NCI-H2107 treated with DMSO at 0.1 percent for 48 hours (cell line): Measurements from ENCODE around the gene LTBP2.

Experiments
- DNase-seq: peaks from one replicate; lab custom pipeline; 2025; ENCODE audit not compliant: unreplicated experiment; lab: John Stamatoyannopoulos, UW

The LTBP2 gene

GRCh38 chr14:74532246-74532645 is 79.8 kb downstream of the LTBP2 start:
- no peak for DNase-seq

- DNase-seq = no peak
These were observed 80.6 kb downstream of the LTBP2 start for GRCh38 chr14:74531467-74531866.

- no peak for DNase-seq
These were observed 81.0 kb downstream of the LTBP2 start for GRCh38 chr14:74531006-74531405.

- DNase-seq = no peak
These were observed 83.2 kb downstream of the LTBP2 start for GRCh38 chr14:74528886-74529285.

- DNase-seq = no peak
These were observed 83.6 kb downstream of the LTBP2 start for GRCh38 chr14:74528406-74528805.

- no peak for DNase-seq
These were observed 84.2 kb downstream of the LTBP2 start for GRCh38 chr14:74527736-74528280.

- DNase-seq = no peak
These were observed 85.0 kb downstream of the LTBP2 start for GRCh38 chr14:74526854-74527585.

GRCh38 chr14:74525361-74525851 is 86.6 kb downstream of the LTBP2 start:
- no peak for DNase-seq

- no peak for DNase-seq
These were observed 87.3 kb downstream of the LTBP2 start for GRCh38 chr14:74524812-74525135.

GRCh38 chr14:74524076-74524811 is 87.8 kb downstream of the LTBP2 start:
- no peak for DNase-seq

- DNase-seq = no peak
These were observed 89.3 kb downstream of the LTBP2 start for GRCh38 chr14:74522740-74523139.

GRCh38 chr14:74521756-74522155 is 90.3 kb downstream of the LTBP2 start:
- DNase-seq = no peak

GRCh38 chr14:74519316-74520074 is 92.5 kb downstream of the LTBP2 start:
- DNase-seq = no peak

GRCh38 chr14:74518221-74518620 is 93.8 kb downstream of the LTBP2 start:
- DNase-seq = no peak

- DNase-seq = no peak
These were observed 94.3 kb downstream of the LTBP2 start for GRCh38 chr14:74517731-74518130.

- no peak for DNase-seq
These were observed 95.4 kb downstream of the LTBP2 start for GRCh38 chr14:74516451-74517160.

- no peak for DNase-seq
These were observed 96.1 kb downstream of the LTBP2 start for GRCh38 chr14:74515891-74516412.

- peak; percentile 44 for DNase-seq
These were observed 97.5 kb downstream of the LTBP2 start for GRCh38 chr14:74514471-74514941.

- no peak for DNase-seq
These were observed 99.8 kb downstream of the LTBP2 start for GRCh38 chr14:74511966-74512830.
